ENCODE data around the gene LNP1. TPM values are rescaled to one million over a fixed set of nuclear protein-coding genes. Genes with fewer than 3 reads are reported as not detected.
"Not testable (repeated sequence)": the region's sequence is repeated elsewhere in the genome, so short reads cannot be mapped to it uniquely, and the experiment has no call there.

Gene LNP1
- total and polyA plus RNA-seq, 4 donors, result 1.1 to 4.7 (median 1.5) TPM

DNA sequence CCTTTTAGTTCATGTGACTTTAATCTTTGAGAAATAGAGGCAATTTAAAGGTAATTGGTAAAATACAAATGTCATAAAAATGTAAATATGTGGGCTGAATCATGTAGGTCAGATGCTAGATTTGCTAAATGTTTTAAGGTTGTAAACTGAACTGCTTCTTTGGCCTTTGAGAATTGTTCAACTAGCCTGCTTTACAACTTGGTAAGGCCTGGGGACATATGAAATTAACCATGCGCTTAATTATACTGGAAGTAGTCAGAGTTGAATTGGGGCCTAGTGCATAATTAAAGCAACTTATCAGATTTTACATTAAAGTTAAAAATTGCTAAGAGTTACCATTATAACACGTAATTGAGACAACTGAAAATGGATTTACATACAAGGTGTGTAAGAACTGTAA is 70.1 kb downstream of the LNP1 start:
- Histone ChIP-seq H3K9ac (ENCODE audit: low read depth in 1 of 2, low read length in 2 of 2) (no peak overlapping the region), H3K4me1 (ENCODE audit: control insufficient read depth in 4 of 4, insufficient read depth in 4 of 4, low read length in 3 of 4) (no peaks in the 10 kb centered on the region), H3K36me3 (ENCODE audit: control insufficient read depth in 4 of 4, insufficient read depth in 3 of 4, low read depth in 1 of 4, low read length in 3 of 4) (no peaks in the 10 kb centered on the region), H3K4me3 (ENCODE audit: low read depth in 1 of 3, low read length in 3 of 3) (no peak overlapping the region), H3K9me3 (ENCODE audit: control insufficient read depth in 4 of 4, low read length in 3 of 4) (peaks cover 0 to 2% (median 0%) of the 10 kb centered on the region in 4 donors), H3K27me3 (ENCODE audit: control insufficient read depth in 4 of 4, insufficient read depth in 4 of 4, low read length in 3 of 4) (no peaks in the 10 kb centered on the region), H3K27ac (ENCODE audit: low read depth in 1 of 2, low read length in 2 of 2) (no peak overlapping the region)
- TF ChIP-seq HNF4A (conservative IDR thresholded peaks at IDR 0.05), result no peak
- no peak for TF ChIP-seq FOXA1 (IDR thresholded peaks at IDR 0.05)
- TF ChIP-seq, protein P1, sequence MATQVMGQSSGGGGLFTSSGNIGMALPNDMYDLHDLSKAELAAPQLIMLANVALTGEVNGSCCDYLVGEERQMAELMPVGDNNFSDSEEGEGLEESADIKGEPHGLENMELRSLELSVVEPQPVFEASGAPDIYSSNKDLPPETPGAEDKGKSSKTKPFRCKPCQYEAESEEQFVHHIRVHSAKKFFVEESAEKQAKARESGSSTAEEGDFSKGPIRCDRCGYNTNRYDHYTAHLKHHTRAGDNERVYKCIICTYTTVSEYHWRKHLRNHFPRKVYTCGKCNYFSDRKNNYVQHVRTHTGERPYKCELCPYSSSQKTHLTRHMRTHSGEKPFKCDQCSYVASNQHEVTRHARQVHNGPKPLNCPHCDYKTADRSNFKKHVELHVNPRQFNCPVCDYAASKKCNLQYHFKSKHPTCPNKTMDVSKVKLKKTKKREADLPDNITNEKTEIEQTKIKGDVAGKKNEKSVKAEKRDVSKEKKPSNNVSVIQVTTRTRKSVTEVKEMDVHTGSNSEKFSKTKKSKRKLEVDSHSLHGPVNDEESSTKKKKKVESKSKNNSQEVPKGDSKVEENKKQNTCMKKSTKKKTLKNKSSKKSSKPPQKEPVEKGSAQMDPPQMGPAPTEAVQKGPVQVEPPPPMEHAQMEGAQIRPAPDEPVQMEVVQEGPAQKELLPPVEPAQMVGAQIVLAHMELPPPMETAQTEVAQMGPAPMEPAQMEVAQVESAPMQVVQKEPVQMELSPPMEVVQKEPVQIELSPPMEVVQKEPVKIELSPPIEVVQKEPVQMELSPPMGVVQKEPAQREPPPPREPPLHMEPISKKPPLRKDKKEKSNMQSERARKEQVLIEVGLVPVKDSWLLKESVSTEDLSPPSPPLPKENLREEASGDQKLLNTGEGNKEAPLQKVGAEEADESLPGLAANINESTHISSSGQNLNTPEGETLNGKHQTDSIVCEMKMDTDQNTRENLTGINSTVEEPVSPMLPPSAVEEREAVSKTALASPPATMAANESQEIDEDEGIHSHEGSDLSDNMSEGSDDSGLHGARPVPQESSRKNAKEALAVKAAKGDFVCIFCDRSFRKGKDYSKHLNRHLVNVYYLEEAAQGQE (IDR thresholded peaks at IDR 0.05), result no peak
- TF ChIP-seq, protein P2, sequence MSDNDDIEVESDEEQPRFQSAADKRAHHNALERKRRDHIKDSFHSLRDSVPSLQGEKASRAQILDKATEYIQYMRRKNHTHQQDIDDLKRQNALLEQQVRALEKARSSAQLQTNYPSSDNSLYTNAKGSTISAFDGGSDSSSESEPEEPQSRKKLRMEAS (IDR thresholded peaks at IDR 0.05), result no peak
- TF ChIP-seq JUND (IDR thresholded peaks at IDR 0.05), result no peak
- no peak for TF ChIP-seq SP1 (IDR thresholded peaks at IDR 0.05)
- DNase-seq (ENCODE audit: low spot score), result no peak
- WGBS, result 94% methylated on average over 2 of the region's 2 CpGs

DNA sequence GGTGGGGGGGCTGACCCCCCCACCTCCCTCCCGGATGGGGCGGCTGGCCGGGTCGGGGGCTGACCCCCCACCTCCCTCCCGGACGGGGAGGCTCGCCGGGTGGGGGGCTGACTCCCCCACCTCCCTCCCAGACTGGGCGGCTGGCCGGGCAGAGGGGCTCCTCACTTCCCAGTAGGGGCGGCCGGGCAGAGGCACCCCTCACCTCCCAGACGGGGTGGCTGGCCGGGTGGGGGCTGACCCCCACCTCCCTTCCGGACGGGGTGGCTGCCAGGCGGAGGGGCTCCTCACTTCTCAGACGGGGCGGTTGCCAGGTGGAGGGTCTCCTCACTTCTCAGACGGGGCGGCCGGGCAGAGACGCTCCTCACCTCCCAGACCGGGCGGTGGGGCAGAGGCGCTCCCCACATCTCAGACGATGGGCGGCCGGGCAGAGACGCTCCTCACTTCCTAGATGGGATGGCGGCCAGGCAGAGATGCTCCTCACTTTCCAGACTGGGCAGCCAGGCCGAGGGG is 76.6 kb downstream of the LNP1 start:
- not testable (repeated sequence) for H3K36me3 ChIP-seq (ENCODE audit: control insufficient read depth in 4 of 4, insufficient read depth in 3 of 4, low read depth in 1 of 4, low read length in 3 of 4); H3K9ac ChIP-seq (ENCODE audit: low read depth in 1 of 2, low read length in 2 of 2); H3K4me1 ChIP-seq (ENCODE audit: control insufficient read depth in 4 of 4, insufficient read depth in 4 of 4, low read length in 3 of 4); H3K9me3 ChIP-seq (ENCODE audit: control insufficient read depth in 4 of 4, low read length in 3 of 4); H3K4me3 ChIP-seq (ENCODE audit: low read depth in 1 of 3, low read length in 3 of 3); H3K27me3 ChIP-seq (ENCODE audit: control insufficient read depth in 4 of 4, insufficient read depth in 4 of 4, low read length in 3 of 4); H3K27ac ChIP-seq (ENCODE audit: low read depth in 1 of 2, low read length in 2 of 2); DNase-seq (ENCODE audit: low spot score)
- 95% methylated on average over 32 of the region's 32 CpGs for WGBS

DNA sequence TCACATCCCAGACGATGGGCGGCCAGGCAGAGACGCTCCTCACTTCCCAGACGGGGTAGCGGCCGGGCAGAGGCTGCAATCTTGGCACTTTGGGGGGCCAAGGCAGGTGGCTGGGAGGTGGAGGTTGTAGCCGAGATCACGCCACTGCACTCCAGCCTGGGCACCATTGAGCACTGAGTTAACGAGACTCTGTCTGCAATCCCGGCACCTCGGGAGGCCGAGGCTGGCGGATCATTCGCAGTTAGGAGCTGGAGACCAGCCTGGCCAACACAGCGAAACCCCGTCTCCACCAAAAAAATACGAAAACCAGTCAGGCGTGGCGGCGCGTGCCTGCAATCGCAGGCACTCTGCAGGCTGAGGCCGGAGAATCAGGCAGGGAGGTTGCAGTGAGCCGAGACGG is 77.2 kb downstream of the LNP1 start:
- H3K27me3 ChIP-seq (ENCODE audit: control insufficient read depth in 4 of 4, insufficient read depth in 4 of 4, low read length in 3 of 4); DNase-seq (ENCODE audit: low spot score); H3K9ac ChIP-seq (ENCODE audit: low read depth in 1 of 2, low read length in 2 of 2); H3K9me3 ChIP-seq (ENCODE audit: control insufficient read depth in 4 of 4, low read length in 3 of 4); H3K27ac ChIP-seq (ENCODE audit: low read depth in 1 of 2, low read length in 2 of 2); H3K4me3 ChIP-seq (ENCODE audit: low read depth in 1 of 3, low read length in 3 of 3); H3K4me1 ChIP-seq (ENCODE audit: control insufficient read depth in 4 of 4, insufficient read depth in 4 of 4, low read length in 3 of 4); H3K36me3 ChIP-seq (ENCODE audit: control insufficient read depth in 4 of 4, insufficient read depth in 3 of 4, low read depth in 1 of 4, low read length in 3 of 4): not testable (repeated sequence)
- 96% methylated on average over 25 of the region's 25 CpGs for WGBS

DNA sequence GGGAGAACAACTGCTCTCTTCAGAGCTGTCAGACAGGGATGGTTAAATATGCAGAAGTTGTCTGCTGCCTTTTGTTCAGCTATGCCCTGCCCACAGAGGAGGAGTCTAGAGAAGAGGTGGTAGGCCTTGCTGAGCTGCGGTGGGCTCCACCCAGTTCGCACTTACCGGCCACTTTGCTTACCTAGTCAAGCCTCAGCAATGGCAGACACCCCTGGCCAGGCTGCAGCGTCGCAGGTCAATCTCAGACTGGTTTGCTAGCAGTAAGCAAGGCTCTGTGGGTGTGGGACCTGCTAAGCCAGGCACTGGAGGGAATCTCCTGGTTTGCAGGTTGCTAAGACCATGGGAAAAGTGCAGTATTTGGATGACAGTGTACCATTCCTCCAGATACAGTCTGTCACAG is 78.7 kb downstream of the LNP1 start:
- H3K4me3 ChIP-seq (ENCODE audit: low read depth in 1 of 3, low read length in 3 of 3), result no peak overlapping the region
- H3K27ac ChIP-seq (ENCODE audit: low read depth in 1 of 2, low read length in 2 of 2), result no peak overlapping the region
- H3K4me1 ChIP-seq (ENCODE audit: control insufficient read depth in 4 of 4, insufficient read depth in 4 of 4, low read length in 3 of 4), result no peaks in the 10 kb centered on the region
- no peak for DNase-seq (ENCODE audit: low spot score)
- no peak overlapping the region for H3K9ac ChIP-seq (ENCODE audit: low read depth in 1 of 2, low read length in 2 of 2)
- H3K9me3 ChIP-seq (ENCODE audit: control insufficient read depth in 4 of 4, low read length in 3 of 4), result no peaks in the 10 kb centered on the region
- no peaks in the 10 kb centered on the region for H3K36me3 ChIP-seq (ENCODE audit: control insufficient read depth in 4 of 4, insufficient read depth in 3 of 4, low read depth in 1 of 4, low read length in 3 of 4)
- 91% methylated on average over 5 of the region's 5 CpGs for WGBS
- no peaks in the 10 kb centered on the region for H3K27me3 ChIP-seq (ENCODE audit: control insufficient read depth in 4 of 4, insufficient read depth in 4 of 4, low read length in 3 of 4)
- TF ChIP-seq FOXA2 (IDR thresholded peaks at IDR 0.05), result no peak
- no peak for TF ChIP-seq HNF4A (conservative IDR thresholded peaks at IDR 0.05)
- TF ChIP-seq, protein P1 (IDR thresholded peaks at IDR 0.05), result no peak
- no peak for TF ChIP-seq SP1 (IDR thresholded peaks at IDR 0.05)
- no peak for TF ChIP-seq EGR1 (IDR thresholded peaks at IDR 0.05; ENCODE audit: low read depth in 2 of 2)
- TF ChIP-seq YY1 (IDR thresholded peaks at IDR 0.05), result no peak
- TF ChIP-seq, protein P3, sequence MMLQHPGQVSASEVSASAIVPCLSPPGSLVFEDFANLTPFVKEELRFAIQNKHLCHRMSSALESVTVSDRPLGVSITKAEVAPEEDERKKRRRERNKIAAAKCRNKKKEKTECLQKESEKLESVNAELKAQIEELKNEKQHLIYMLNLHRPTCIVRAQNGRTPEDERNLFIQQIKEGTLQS (IDR thresholded peaks at IDR 0.05), result no peak
- no peak for TF ChIP-seq JUND (IDR thresholded peaks at IDR 0.05)
- TF ChIP-seq HNF4G (IDR thresholded peaks at IDR 0.05), result no peak
- TF ChIP-seq, protein P2 (IDR thresholded peaks at IDR 0.05), result no peak
- TF ChIP-seq NR2F2 (IDR thresholded peaks at IDR 0.05), result no peak
- no peak for TF ChIP-seq FOXA1 (IDR thresholded peaks at IDR 0.05)
- no peak for TF ChIP-seq GABPA (IDR thresholded peaks at IDR 0.05 in 1 of 2, conservative IDR thresholded peaks at IDR 0.05 in 1 of 2)
- TF ChIP-seq RAD21 (IDR thresholded peaks at IDR 0.05), result no peak
